DMS153 (cell line): Measurements from ENCODE around the gene EYS.

Experiments
- DNase-seq: peaks from one replicate; lab custom pipeline; 2025; lab: John Stamatoyannopoulos, UW

EYS gene

GRCh38 chr6:65202738-65203137 lies 504.3 kb downstream of the EYS start:
- no peak for DNase-seq

- DNase-seq = no peak
Measured at GRCh38 chr6:65199683-65200082, 507.3 kb downstream of the EYS start.

- DNase-seq = no peak
Measured at GRCh38 chr6:65199121-65199520, 507.9 kb downstream of the EYS start.

- DNase-seq = no peak
Measured at GRCh38 chr6:65191471-65191870, 515.6 kb downstream of the EYS start.

GRCh38 chr6:65189236-65189881 lies 517.7 kb downstream of the EYS start:
- DNase-seq = no peak

- DNase-seq = no peak
Measured at GRCh38 chr6:65186826-65187225, 520.2 kb downstream of the EYS start.

GRCh38 chr6:65182681-65183080 lies 524.3 kb downstream of the EYS start:
- DNase-seq = no peak

- DNase-seq = no peak
Measured at GRCh38 chr6:65170273-65170672, 536.8 kb downstream of the EYS start.

- DNase-seq = no peak
Measured at GRCh38 chr6:65161661-65162060, 545.4 kb downstream of the EYS start.

GRCh38 chr6:65157025-65157424 lies 550.0 kb downstream of the EYS start:
- no peak for DNase-seq

- no peak for DNase-seq
Measured at GRCh38 chr6:65155083-65155482, 551.9 kb downstream of the EYS start.

- DNase-seq = no peak
Measured at GRCh38 chr6:65149841-65150240, 557.2 kb downstream of the EYS start.

GRCh38 chr6:65148839-65149238 lies 558.2 kb downstream of the EYS start:
- no peak for DNase-seq

- no peak for DNase-seq
Measured at GRCh38 chr6:65135567-65135966, 571.5 kb downstream of the EYS start.

- peak; percentile 10 for DNase-seq
Measured at GRCh38 chr6:65126667-65127066, 580.4 kb downstream of the EYS start.

GRCh38 chr6:65123521-65123920 lies 583.5 kb downstream of the EYS start:
- no peak for DNase-seq

- no peak for DNase-seq
Measured at GRCh38 chr6:65117817-65118409, 589.1 kb downstream of the EYS start.

- no peak for DNase-seq
Measured at GRCh38 chr6:65116326-65116725, 590.7 kb downstream of the EYS start.

- DNase-seq = no peak
Measured at GRCh38 chr6:65113581-65113980, 593.4 kb downstream of the EYS start.

- DNase-seq = no peak
Measured at GRCh38 chr6:65112435-65112834, 594.6 kb downstream of the EYS start.

GRCh38 chr6:65110031-65110430 lies 597.0 kb downstream of the EYS start:
- no peak for DNase-seq

GRCh38 chr6:65098349-65098748 lies 608.7 kb downstream of the EYS start:
- DNase-seq = no peak

GRCh38 chr6:65091561-65091960 lies 615.5 kb downstream of the EYS start:
- no peak for DNase-seq

GRCh38 chr6:65088575-65088974 lies 618.5 kb downstream of the EYS start:
- DNase-seq = no peak
